H9 (cell line): ENCODE data around the gene GGT6. TPM values are rescaled to one million over a fixed set of nuclear protein-coding genes. Genes with fewer than 3 reads are reported as not detected.

Source experiments
- DNase-seq: peaks from one replicate; pipeline ENCODE4 v3.0.0-alpha.2; 2017
- H2AFZ ChIP-seq: one replicate; pipeline ENCODE4 v1.6.1; 2013; ENCODE audit warnings: mild to moderate bottlenecking, low read length, control low read depth, moderate library complexity
- H2AK5ac ChIP-seq: 2 replicates; pipeline ENCODE4 v1.6.1; 2013; ENCODE audit warnings: low read length, control low read depth, mixed read lengths; ENCODE audit not compliant: insufficient read length
- H2BK120ac ChIP-seq: one replicate; pipeline ENCODE4 v1.6.1; 2013; ENCODE audit warnings: low read depth, mild to moderate bottlenecking, low read length, control low read depth, inconsistent platforms; ENCODE audit not compliant: poor library complexity, severe bottlenecking
- H2BK12ac ChIP-seq: 2 replicates; pipeline ENCODE4 v1.6.1; 2013; ENCODE audit warnings: low read length, control low read depth, mixed read lengths, low read depth; ENCODE audit not compliant: insufficient read length
- H2BK15ac ChIP-seq: 2 replicates; pipeline ENCODE4 v1.6.1; 2013; ENCODE audit warnings: low read depth, low read length, control low read depth
- H2BK20ac ChIP-seq: one replicate; pipeline ENCODE4 v1.6.1; 2013; ENCODE audit warnings: low read depth, mild to moderate bottlenecking, low read length, control low read depth, inconsistent platforms; ENCODE audit not compliant: poor library complexity, severe bottlenecking
- H2BK5ac ChIP-seq: 2 replicates; pipeline ENCODE4 v1.6.1; 2013; ENCODE audit warnings: low read length, control low read depth, mixed read lengths; ENCODE audit not compliant: insufficient read length
- H3K14ac ChIP-seq: 2 replicates; pipeline ENCODE4 v1.6.1; 2013; ENCODE audit warnings: low read length, control low read depth; ENCODE audit not compliant: insufficient read depth
- H3K18ac ChIP-seq: 2 replicates; pipeline ENCODE4 v1.6.1; 2013; ENCODE audit warnings: low read depth, mild to moderate bottlenecking, mixed read lengths, low read length, control low read depth; ENCODE audit not compliant: insufficient read length
- H3K23ac ChIP-seq: 2 replicates; pipeline ENCODE4 v1.6.1; 2013; ENCODE audit warnings: low read length, control low read depth, mixed read lengths, low read depth; ENCODE audit not compliant: insufficient read length
- H3K23me2 ChIP-seq: 2 replicates; pipeline ENCODE4 v1.6.1; 2013; ENCODE audit warnings: low read depth, mild to moderate bottlenecking, mixed read lengths, low read length, control low read depth; ENCODE audit not compliant: insufficient read length, poor library complexity, severe bottlenecking
- H3K27ac ChIP-seq: 2 replicates; pipeline ENCODE4 v1.5.1; 2013; ENCODE audit warnings: low read length, control low read depth, mixed read lengths, low read depth; ENCODE audit not compliant: insufficient read length
- H3K27me3 ChIP-seq: 2 replicates; pipeline ENCODE4 v1.6.1; 2013; ENCODE audit warnings: low read length, control low read depth, inconsistent platforms; ENCODE audit not compliant: insufficient read depth
- H3K4ac ChIP-seq: 2 replicates; pipeline ENCODE4 v1.6.1; 2013; ENCODE audit warnings: low read depth, mild to moderate bottlenecking, control low read depth, inconsistent platforms, low read length, moderate library complexity
- H3K4me1 ChIP-seq: 2 replicates; pipeline ENCODE4 v1.6.1; 2013; ENCODE audit warnings: low read length, control low read depth, inconsistent platforms; ENCODE audit not compliant: insufficient read depth
- H3K4me2 ChIP-seq: 2 replicates; pipeline ENCODE4 v1.6.1; 2013; ENCODE audit warnings: low read length, control low read depth, mixed read lengths; ENCODE audit not compliant: insufficient read length, insufficient read depth
- H3K56ac ChIP-seq: 2 replicates; pipeline ENCODE4 v1.6.1; 2013; ENCODE audit warnings: low read depth, mild to moderate bottlenecking, mixed read lengths, low read length, control low read depth; ENCODE audit not compliant: insufficient read length
- H3K79me1 ChIP-seq: 2 replicates; pipeline ENCODE4 v1.6.1; 2013; ENCODE audit warnings: low read depth, mild to moderate bottlenecking, moderate library complexity, low read length, control low read depth, inconsistent platforms; ENCODE audit not compliant: insufficient read depth, poor library complexity, severe bottlenecking
- H3K79me2 ChIP-seq: 2 replicates; pipeline ENCODE4 v1.6.1; 2013; ENCODE audit warnings: low read length, control low read depth, inconsistent platforms; ENCODE audit not compliant: insufficient read depth
- H3K9ac ChIP-seq: 2 replicates; pipeline ENCODE4 v1.6.1; 2013; ENCODE audit warnings: low read length, control low read depth, mixed read lengths; ENCODE audit not compliant: insufficient read length; ENCODE audit errors: extremely low read depth
- H3K9me3 ChIP-seq: one replicate; pipeline ENCODE4 v1.6.1; 2013; ENCODE audit warnings: low read depth, low read length, inconsistent platforms; ENCODE audit not compliant: control insufficient read depth
- H3T11ph ChIP-seq: one replicate; pipeline ENCODE4 v1.6.1; 2013; ENCODE audit warnings: mild to moderate bottlenecking, low read length, control low read depth, inconsistent platforms
- H4K20me1 ChIP-seq: one replicate; pipeline ENCODE4 v1.6.1; 2013; ENCODE audit not compliant: control insufficient read depth, insufficient read length, insufficient read depth
- H4K5ac ChIP-seq: 2 replicates; pipeline ENCODE4 v1.6.1; 2013; ENCODE audit warnings: low read depth, mild to moderate bottlenecking, mixed read lengths, low read length, control low read depth; ENCODE audit not compliant: insufficient read length
- H4K8ac ChIP-seq: replicated peaks from 2 replicates; pipeline ENCODE4 v1.6.1; 2013; ENCODE audit warnings: low read length, control low read depth, mixed read lengths, low read depth; ENCODE audit not compliant: insufficient read length
- H4K91ac ChIP-seq: 2 replicates; pipeline ENCODE4 v1.6.1; 2013; ENCODE audit warnings: low read depth, mild to moderate bottlenecking, moderate library complexity, mixed read lengths, low read length, control low read depth; ENCODE audit not compliant: insufficient read length
- H3K27ac Mint-ChIP-seq, 3 experiments: 2 replicates in 2 of 3; 3 replicates in 1 of 3; pipeline ENCODE4 v1.8.0; 2020 to 2021; ENCODE audit warnings: mixed read lengths in 3 of 3, mild to moderate bottlenecking in 1 of 3, moderate library complexity in 1 of 3
- H3K27me3 Mint-ChIP-seq: 2 replicates; pipeline ENCODE4 v1.8.0; 2021; ENCODE audit warnings: low read depth, mild to moderate bottlenecking, moderate library complexity, mixed read lengths
- H3K36me3 Mint-ChIP-seq, 3 experiments: 2 replicates in 2 of 3; 3 replicates in 1 of 3; pipeline ENCODE4 v1.8.0; 2020 to 2021; ENCODE audit warnings: low read depth in 3 of 3, mixed read lengths in 3 of 3; ENCODE audit not compliant: insufficient read depth in 1 of 3
- H3K4me1 Mint-ChIP-seq, 2 experiments: 2 replicates each; pipeline ENCODE4 v1.8.0; 2020; ENCODE audit warnings: mixed read lengths in 2 of 2
- H3K4me3 Mint-ChIP-seq, 2 experiments: 2 replicates in 1 of 2; 3 replicates in 1 of 2; pipeline ENCODE4 v1.8.0; 2020 to 2021; ENCODE audit warnings: mild to moderate bottlenecking in 2 of 2, mixed read lengths in 2 of 2, moderate library complexity in 1 of 2
- H3K9me3 Mint-ChIP-seq, 2 experiments: 2 replicates in 1 of 2; 3 replicates in 1 of 2; pipeline ENCODE4 v1.8.0; 2020; ENCODE audit warnings: mild to moderate bottlenecking in 2 of 2, mixed read lengths in 2 of 2, moderate library complexity in 1 of 2
- WGBS: extraction: QIAGEN DNeasy Blood & Tissue Kit; methylation state at CpG from one replicate; pipeline ENCODE4 v1.1.7; 2013; ENCODE audit warnings: missing lambda C conversion rate, low lambda C conversion rate, mixed read lengths; ENCODE audit not compliant: insufficient read length; ENCODE audit errors: extremely low coverage; 5-methylcytosine and 5-hydroxymethylcytosine counted together
- total RNA-seq: library from RNA; stranded (reverse); gene quantifications from 2 replicates; pipeline ENCODE4 v1.2.1, GENCODE V29; 2021
- TF ChIP-seq, protein P1 (sequence below): fragments of 200-600 bp; sonication (generic); conservative IDR thresholded peaks from 3 replicates; pipeline ENCODE4 v1.8.0; 2021; ENCODE audit warnings: antibody characterized with exemption, mild to moderate bottlenecking

GGT6 gene
- total RNA-seq, 1 experiment from 2014 or later, result 0.17 TPM

DNA sequence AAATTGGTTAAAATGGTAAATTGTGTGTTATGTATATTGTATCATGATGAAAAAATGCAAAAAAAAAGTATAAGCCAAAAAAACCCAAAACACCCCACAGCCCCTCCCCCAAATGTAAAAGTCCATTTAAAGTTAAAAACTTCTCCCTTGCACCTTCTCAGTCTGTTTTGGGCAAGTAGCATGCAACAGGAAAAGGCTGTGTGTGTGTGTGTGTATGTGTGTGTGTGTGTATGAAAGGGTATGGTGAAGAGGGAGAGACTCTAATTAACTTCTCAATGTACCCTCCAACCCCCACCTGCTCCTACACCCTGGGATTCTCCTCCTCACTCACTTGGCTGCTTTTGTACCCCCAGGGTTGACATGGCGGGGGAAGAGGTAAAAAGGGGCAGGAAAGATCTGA lies 9.2 kb upstream of the GGT6 start:
- H3K23ac ChIP-seq, result no peak overlapping the region
- no peak overlapping the region for H3K18ac ChIP-seq
- peak overlapping the region; percentile 19 to 57 (median 31); a peak in 3 of 7 replicates for H3K27ac Mint-ChIP-seq
- H3K4ac ChIP-seq, result no peak overlapping the region
- no peak overlapping the region for H3K27ac ChIP-seq
- TF ChIP-seq, protein P1, sequence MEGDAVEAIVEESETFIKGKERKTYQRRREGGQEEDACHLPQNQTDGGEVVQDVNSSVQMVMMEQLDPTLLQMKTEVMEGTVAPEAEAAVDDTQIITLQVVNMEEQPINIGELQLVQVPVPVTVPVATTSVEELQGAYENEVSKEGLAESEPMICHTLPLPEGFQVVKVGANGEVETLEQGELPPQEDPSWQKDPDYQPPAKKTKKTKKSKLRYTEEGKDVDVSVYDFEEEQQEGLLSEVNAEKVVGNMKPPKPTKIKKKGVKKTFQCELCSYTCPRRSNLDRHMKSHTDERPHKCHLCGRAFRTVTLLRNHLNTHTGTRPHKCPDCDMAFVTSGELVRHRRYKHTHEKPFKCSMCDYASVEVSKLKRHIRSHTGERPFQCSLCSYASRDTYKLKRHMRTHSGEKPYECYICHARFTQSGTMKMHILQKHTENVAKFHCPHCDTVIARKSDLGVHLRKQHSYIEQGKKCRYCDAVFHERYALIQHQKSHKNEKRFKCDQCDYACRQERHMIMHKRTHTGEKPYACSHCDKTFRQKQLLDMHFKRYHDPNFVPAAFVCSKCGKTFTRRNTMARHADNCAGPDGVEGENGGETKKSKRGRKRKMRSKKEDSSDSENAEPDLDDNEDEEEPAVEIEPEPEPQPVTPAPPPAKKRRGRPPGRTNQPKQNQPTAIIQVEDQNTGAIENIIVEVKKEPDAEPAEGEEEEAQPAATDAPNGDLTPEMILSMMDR, result no peak
- peaks cover 7% of the 10 kb centered on the region for H3K27me3 Mint-ChIP-seq
- no peak overlapping the region for H3K56ac ChIP-seq
- no peak overlapping the region for H4K91ac ChIP-seq
- H4K5ac ChIP-seq, result no peak overlapping the region
- no peak overlapping the region for H3K9ac ChIP-seq
- no peaks in the 10 kb centered on the region for H3K4me1 ChIP-seq
- H2AFZ ChIP-seq, result no peak overlapping the region
- H3K79me2 ChIP-seq, result no peaks in the 10 kb centered on the region
- H2BK20ac ChIP-seq, result no peak overlapping the region
- H3K9me3 Mint-ChIP-seq, result no peaks in the 10 kb centered on the region; a peak in 1 of 5 replicates
- H2AK5ac ChIP-seq, result no peak overlapping the region
- no peak overlapping the region for H3K4me3 Mint-ChIP-seq
- H2BK15ac ChIP-seq, result no peak overlapping the region
- no peak overlapping the region for H3T11ph ChIP-seq
- no peaks in the 10 kb centered on the region for H3K9me3 ChIP-seq
- no peak overlapping the region for H2BK120ac ChIP-seq
- no CpG with 5 or more reads among the region's 1 CpG for WGBS
- no peak overlapping the region for H2BK5ac ChIP-seq
- H3K4me2 ChIP-seq, result no peak overlapping the region
- H3K14ac ChIP-seq, result no peak overlapping the region
- no peak overlapping the region for H4K8ac ChIP-seq
- H2BK12ac ChIP-seq, result no peak overlapping the region
- peaks cover 31 to 34% of the 10 kb centered on the region in 2 experiments for H3K4me1 Mint-ChIP-seq
- DNase-seq, result no peak
- H3K36me3 Mint-ChIP-seq, result no peaks in the 10 kb centered on the region
- no peaks in the 10 kb centered on the region for H4K20me1 ChIP-seq
- H3K23me2 ChIP-seq, result no peaks in the 10 kb centered on the region
- H3K27me3 ChIP-seq, result no peaks in the 10 kb centered on the region
- H3K79me1 ChIP-seq, result no peaks in the 10 kb centered on the region
